GM21360 (cell line): ENCODE data around the gene CSN2.
A peak's percentile ranks its signal among the peaks of the same experiment; 100 is the strongest.
"Not testable (repeated sequence)": the region's sequence is repeated elsewhere in the genome, so short reads cannot be mapped to it uniquely, and the experiment has no call there.

Experiments
- ATAC-seq: cut with Tn5 transposase; IDR thresholded peaks from one replicate; pipeline ENCODE4 v1.9.1; 2021; ENCODE audit warnings: mild to moderate bottlenecking, moderate library complexity; ENCODE audit not compliant: unreplicated experiment

CSN2 gene, protein sequence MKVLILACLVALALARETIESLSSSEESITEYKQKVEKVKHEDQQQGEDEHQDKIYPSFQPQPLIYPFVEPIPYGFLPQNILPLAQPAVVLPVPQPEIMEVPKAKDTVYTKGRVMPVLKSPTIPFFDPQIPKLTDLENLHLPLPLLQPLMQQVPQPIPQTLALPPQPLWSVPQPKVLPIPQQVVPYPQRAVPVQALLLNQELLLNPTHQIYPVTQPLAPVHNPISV

DNA sequence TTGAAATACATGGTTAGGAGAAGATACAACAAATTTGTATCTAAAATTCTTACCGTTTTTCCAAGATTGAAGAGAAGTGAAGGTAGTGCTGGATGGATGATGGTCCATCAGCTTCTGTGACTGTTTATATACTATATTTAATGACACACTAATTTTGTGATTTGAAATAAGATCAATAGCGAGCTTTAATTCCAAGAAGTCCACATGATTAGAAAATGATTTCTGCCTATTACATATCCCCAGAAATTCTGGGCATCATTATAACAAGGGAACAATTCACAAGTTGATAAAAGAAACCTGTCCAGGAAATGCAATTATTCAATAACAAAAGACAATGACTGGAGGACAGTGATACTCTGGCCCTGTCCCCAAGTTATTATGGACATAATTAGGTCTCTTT is at the start of gene CSN2:
CSN2 (minus strand) TSS at position 101 of the 400 bp plus-strand sequence. CDS start 4,733 bp downstream, outside the sequence.
- no peak for ATAC-seq

DNA sequence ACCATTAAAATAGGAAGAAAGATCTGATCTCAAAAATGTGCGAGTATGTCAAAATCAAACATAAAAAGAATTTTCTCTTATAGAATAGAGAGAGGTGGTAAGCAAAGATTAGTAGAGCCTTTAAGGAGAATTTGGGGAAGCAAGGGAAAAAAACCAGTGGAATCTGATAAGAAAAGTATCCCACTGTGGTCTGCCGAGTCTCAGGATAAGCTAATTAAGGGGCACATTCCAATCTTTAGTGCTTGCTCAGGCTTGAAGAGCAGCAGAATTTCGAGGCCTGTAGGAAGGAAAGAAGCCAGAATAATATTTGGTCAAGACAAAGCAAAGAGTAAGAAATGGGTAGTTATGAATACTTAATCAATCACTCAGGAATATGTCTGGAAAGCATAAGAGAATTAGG is 43.2 kb upstream of the CSN2 start:
- ATAC-seq: no peak

DNA sequence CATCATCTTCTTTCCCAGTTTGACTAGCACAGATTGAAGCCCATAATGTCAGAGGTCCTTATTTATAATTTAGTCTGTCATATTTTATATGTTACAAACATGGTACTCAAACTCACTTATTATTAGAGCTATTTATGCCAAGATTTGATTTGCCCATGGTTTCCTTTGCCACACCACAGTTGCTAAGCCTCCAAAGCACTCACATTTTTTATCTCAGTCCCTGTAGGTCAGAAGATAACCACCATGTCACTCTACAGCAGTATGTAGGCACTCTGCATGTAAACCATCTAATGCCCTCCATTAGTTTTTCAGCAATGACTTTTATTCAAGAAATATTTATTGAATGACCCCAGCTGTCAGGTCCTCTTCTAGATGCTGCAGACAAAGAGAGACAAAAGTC is 37.0 kb upstream of the CSN2 start:
- ATAC-seq: no peak

DNA sequence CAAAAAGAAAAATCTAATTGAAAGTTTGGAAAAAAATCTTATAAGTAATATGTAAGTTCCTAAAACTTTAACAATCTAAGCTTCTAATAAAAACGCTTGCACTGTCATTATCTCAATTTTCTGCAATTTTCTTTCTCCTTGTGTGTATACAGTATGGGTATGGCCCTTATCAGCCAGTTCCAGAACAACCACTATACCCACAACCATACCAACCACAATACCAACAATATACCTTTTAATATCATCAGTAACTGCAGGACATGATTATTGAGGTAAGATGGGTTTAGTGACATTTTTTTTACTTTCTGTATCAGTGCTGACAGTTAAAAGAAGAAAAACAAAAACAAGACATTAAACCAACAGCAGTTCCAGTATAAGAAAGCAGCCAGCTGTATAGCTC is 35.2 kb upstream of the CSN2 start:
- no peak for ATAC-seq

DNA sequence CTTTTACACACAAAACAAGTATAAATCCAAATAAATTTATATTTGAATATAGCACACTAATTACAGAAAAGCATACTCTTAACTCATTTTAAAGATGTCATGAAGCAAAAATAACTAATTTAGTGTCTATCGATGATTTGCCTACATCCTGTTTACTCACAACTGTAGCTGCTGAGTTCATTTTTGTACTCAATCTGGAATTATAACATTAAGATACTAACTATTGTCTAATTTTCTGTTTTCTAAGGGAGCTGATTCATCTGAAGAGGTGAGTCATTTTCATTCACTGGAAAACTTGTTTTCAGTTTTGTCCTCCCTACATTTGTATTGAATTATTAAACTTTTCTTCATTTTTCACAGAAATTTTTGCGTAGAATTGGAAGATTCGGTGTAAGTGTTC is 33.9 kb upstream of the CSN2 start:
- no peak for ATAC-seq

DNA sequence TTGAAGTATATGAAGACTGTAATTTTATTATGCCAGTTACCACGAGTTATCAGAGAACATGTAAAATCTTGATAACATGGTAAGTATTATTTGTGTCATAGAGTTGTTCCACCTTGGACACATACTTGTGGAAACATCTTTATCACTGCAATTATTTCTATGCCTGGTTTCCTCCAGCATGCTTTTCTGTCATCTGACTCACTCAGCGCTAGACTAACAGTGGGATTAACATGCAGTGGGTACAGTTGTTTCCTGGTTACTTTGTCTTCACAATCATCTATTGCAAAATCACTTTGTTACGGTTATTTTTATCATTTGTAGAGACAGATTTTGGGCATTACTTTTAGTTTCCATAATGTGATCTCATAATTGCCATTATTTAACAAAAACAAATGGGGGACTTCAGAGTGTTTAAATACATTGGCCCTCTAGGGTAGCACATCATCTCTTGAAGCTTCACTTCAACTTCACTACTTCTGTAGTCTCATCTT is 30.0 kb upstream of the CSN2 start, which contains the start of gene STATH:
STATH (plus strand) TSS at position 441 of the 491 bp plus-strand sequence. CDS start 2,472 bp downstream, outside the sequence.
- no peak for ATAC-seq

DNA sequence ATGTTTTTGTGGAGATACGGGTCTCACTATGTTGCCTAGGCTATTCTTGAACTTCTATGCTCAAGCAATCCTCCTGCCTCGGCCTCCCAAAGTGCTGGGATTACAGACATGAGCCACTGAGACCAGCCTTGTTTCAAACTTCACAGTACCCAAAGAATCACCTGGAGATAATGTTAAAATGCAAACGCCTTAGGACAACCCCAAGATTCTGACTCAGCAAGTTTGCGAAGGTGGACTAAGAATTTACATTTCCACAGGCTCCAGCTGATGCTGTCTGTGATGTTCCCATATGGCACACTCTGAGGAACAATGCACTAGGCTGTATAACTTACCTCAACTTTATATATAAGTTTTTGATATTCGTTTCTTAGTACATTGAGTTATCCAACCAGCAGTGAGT is 29.3 kb upstream of the CSN2 start:
- ATAC-seq: no peak

DNA sequence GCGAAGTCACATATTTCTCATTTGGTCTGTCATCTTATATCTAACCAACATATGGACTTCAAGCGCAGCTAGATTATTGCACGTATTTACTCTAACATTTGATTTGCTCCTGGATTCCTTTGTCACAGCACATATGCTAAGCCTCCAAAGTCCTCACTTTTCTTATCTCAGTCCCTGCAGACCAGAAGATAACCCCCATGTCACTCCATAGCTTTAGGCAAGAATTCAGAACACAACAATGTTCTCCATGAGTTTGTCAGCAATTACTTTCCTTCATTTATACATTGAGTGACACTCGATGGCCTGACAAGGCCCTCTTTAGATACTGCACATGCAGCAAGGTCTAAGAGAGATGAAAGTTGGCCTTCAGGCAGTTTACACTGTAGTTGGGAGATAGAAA is 25.5 kb upstream of the CSN2 start:
- ATAC-seq: no peak

DNA sequence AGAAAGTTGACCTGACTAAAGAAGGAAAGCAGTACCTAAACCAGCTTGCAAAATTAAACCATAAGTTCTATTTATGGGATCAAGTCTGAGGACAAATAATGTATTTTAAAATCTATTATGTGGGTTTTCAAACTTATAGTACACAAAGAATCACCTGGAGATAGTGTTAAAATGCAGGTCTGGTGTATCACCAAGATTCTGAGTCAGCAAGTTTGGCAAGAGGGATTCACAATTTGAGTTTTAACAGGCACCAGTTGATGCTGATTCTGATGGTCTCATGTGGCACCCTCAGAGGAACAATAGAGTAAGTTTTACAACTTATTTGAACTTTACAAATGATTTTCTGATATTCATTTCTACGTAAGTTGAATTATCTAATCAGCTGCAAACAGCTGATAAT is 21.1 kb upstream of the CSN2 start:
- ATAC-seq: no peak

DNA sequence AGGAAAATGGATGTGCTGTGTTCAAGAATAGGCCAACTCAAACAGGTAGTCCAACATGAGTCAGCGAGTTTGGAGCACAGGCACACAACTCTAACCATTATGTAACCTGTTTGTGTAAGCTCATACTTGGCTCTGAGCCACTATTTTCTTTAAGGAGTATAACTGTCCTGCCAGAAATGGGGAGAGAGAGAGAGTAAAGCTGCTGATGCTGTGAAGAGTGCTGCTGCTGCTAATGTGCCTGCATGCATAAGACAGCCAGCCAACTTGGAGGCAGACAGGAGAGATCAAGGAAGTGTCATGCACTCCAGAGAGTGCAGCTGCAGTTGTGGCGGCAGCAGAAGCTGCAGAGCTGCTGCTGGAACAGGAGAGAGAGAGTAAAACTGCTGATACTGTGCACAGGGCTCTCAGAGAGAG is 18.5 kb upstream of the CSN2 start:
- peak; percentile 46 for ATAC-seq

DNA sequence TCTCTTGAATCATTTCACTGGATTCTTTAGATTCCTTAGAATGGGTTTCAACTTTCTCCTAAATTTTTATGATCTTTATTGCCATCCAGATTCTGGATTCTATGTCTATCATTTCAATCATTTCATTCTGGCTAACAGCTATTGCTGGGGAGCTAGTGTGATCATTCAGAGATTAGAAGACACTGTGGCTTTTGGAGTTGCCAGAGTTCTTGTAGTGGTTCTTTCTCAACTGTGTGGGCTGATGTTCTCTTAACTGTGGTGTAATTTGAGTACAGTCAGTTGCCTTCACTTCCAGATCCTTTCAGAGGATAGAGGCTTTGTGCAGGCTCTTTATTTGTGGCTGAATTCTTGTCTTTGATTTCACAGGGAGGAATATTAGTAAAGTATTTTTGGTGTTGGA is 12.1 kb upstream of the CSN2 start:
- no peak for ATAC-seq

DNA sequence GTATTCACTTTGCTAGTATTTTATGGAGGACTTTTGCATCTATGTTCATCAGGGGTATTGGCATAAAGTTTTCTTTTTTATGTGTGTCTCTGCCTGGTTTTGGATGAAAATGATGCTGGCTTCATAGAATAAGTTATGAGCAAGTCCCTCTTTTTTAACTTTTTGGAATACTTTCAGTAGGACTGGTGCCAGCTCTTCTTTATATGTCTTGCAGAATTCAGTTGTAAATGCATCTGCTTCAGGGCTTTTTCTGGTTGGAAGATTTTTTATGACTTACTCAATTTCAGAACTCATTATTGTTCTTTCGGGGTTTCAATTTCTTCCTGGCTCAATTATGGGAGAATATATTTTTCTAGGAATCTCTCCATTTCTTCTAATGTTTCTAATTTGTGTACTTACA is 9.1 kb upstream of the CSN2 start:
- no peak for ATAC-seq

DNA sequence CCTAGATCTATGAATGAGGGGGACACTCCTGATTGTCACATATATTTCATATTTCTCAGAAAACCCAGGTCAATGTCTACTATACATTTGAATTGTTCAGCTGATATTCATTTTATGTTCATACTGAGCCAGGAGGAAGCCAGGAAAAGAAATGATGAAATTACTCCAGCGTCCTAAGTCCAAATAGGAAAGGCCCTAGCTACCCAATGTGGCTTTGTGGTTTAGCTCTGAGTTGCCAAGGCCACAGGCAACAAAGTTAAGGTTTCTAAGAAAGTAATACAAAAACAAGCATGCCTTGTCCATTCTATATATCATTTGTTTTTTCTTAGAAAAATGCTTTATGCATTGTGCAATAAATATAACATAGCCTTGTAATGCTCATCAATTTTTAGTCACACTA is 4.5 kb upstream of the CSN2 start:
- ATAC-seq: no peak

DNA sequence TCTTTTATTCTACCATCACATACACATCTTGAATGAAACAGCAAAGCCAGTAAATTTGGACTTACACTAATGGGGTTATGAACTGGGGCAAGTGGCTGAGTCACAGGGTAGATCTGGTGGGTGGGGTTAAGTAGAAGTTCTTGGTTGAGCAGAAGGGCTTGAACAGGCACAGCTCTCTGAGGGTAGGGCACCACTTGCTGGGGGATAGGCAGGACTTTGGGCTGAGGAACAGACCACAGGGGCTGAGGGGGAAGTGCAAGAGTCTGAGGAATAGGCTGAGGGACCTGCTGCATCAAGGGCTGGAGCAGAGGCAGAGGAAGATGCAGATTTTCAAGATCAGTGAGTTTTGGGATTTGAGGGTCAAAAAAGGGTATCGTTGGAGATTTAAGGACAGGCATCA is 8.3 kb downstream of the CSN2 start:
- no peak for ATAC-seq

DNA sequence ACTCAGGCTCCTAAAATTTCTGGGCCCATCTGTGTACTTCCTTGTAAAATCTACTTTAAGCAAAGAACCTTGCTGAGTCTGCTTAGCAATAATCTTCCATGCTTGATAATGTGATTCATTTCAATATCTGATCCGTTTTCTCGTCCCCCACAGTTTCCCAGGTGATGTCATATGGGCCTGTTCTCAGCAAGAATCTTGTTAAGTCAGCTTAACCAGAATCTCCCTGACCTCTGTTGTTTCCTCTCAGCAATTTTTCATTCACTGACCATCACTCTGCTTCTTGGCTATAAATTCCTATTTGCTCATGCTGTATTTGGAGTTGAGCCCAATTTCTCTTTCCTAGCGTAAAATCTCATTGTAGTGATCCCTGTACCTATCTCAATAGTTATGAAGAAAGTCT is 13.9 kb downstream of the CSN2 start:
- no peak for ATAC-seq

DNA sequence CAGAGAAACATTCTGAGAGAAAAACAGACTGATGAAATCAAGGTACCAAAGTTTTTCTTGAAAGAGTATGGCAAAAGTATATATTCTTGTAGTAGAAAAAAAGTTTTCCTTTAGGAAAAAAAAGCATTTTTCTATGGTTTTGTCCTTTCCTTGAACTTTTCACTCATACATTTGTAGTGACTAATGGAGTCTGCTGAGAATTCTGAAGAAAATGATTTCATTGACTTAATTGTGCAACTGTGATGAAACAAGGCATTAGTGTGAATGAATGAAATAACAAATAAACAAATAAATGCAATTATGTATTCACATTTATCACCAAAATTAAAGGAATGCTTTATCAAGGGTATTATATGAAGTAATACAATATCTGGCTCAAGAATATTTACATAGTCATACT is 29.0 kb downstream of the CSN2 start:
- no peak for ATAC-seq

DNA sequence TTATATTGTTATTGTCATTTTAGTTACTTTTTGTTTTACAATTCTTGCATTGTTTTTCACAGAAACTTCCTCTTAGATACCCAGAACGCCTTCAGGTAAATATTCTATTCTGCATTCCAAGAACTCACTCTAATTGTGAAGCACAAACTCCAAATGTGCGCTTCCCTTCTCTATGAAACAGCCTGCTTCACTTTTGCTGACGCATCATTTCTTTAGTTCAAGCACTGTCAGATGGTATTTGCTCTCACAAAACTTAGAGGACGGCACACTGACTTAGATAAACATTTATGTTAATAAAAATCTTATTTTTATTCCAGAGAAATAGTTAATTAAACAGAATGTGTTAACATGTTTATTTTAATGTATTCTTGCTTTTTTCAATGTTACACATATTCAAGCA is 31.4 kb downstream of the CSN2 start:
- ATAC-seq: no peak

DNA sequence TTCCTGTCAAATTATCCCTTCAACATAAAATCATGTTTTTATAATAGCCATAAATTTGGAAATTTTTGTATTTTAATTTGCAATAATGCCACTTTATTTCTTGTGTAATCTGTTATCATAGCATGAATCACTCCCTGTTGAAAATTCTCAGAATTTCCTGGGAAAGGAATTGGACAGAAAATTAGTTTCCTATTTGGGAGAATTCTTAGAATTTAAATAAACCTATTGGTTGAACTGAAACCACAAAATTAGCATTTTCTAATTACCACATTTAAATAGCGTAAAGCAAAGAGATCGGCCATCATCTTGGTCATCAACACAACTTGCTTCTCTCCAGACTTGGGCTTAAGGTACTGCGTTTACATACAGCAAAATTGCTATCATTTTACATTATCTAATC is 34.8 kb downstream of the CSN2 start, which contains the start of gene CSN1S1:
CSN1S1 (plus strand) TSS at position 301 of the 400 bp plus-strand sequence. CDS start 1,488 bp downstream, outside the sequence.
- no peak for ATAC-seq

DNA sequence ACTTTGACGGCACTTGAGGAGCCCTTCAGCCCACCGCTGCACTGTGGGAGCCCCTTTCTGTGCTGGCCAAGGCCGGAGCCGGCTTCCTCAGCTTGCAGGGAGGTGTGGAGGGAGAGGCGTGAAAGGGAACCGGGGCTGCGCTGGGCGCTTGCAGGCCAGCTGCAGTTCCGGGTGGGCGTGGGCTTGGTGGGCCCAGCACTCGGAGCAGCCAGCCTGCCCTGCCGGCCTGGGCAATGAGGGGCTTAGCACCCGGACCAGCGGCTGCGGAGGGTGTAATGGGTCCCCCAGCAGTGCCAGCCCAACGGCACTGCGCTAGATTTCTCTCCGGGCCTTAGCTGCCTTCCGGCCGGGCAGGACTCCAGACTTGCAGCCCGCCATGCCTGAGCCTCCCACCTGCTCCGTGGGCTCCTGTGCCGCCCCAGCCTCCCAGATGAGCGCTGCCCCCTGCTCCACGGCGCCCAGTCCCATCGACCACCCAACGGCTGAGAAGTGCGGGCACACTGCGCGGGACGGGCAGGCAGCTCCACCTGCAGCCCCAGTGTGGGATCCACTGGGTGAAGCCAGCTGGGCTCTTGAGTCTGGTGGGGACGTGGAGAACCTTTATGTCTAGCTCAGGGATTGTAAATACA is 41.6 kb downstream of the CSN2 start:
- not testable (repeated sequence) for ATAC-seq

DNA sequence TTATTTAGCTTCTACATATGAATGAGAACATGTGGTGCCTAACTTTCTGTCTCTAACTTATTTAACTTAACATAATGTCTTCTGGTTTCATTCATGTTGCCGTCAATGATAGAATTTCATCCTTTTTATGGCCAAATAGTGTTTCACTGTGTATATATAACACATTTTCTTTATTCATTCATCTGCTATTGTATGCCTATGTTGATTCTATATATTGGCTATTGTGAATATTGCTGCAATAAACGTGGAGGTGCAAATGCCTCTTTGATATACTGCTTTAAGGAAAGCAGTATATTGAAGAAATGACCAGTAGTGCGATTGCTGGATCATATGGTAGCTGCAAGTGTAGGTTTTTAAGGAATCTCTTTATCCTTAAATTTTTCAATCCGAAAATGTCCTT is 44.7 kb downstream of the CSN2 start:
- no peak for ATAC-seq

DNA sequence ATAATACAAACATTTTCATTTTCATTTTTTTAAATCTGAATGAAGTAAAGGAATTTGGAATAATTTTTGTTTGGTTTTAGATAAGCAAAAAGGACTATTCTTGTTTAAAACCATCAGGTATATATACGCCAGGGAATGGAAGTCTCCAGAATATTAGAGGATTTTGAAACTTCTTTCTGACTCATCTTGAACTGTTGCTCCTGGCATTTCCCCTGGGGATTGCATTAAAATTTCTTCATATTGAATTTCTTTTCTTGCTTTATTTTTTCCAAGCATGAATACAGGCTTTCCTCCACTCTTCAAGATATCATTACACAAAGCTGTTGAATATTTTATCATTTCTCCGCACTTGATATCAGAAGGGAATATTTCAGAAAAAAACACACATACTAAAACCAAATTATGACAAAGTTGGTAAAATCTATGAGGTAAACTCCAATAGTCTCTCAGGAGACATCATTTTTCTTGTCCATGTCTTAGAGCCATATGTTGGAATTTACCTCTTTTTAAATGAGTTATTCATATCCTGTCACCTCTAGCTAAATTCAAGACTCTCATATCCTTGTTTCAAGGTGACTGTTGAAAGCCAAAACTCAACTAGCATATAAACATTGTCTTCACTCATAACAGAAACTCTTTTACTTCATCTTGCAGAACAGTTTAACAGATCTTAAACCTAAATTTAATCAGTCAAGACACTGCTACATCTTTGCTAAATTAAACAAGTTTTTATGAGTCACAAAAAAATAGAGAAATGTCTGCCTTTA is 55.3 kb downstream of the CSN2 start:
- peak; percentile 94 for ATAC-seq

DNA sequence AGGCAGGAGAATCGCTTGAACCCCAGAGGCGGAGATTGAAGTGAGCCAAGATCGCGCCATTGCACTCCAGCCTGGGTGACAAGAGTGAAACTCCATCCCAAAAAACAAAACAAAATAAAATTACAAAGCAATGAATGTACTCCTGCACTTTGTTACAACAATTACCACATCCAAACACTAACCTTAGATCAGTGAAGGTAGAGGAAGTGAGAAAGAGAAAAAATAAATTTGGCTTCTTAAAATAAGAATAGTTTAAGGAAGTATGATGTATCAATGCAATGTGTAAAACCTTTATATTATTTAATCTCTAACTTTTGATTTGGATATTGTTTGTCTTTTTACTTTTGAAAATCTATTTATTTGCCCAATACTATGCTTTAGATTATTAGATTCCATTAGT is 56.3 kb downstream of the CSN2 start:
- ATAC-seq: no peak
